Mesendoderm (in vitro differentiated cells): ENCODE data around the gene WDR64.

ENCODE experiments used
- DNase-seq: peaks from one replicate; pipeline ENCODE4 v3.0.0; 2013
- H2AK5ac ChIP-seq: 2 replicates; pipeline ENCODE4 v1.6.1; 2013; ENCODE audit warnings: low read length, inconsistent platforms
- H2BK120ac ChIP-seq: 2 replicates; pipeline ENCODE4 v1.6.1; 2013; ENCODE audit warnings: low read depth, mild to moderate bottlenecking, low read length, moderate library complexity, mixed read lengths
- H2BK15ac ChIP-seq: replicated peaks from 2 replicates; pipeline ENCODE4 v1.6.1; 2013; ENCODE audit warnings: low read depth, mild to moderate bottlenecking, moderate library complexity
- H2BK5ac ChIP-seq: 2 replicates; pipeline ENCODE4 v1.6.1; 2013; ENCODE audit warnings: low read length, inconsistent platforms
- H3K18ac ChIP-seq: 2 replicates; pipeline ENCODE4 v1.6.1; 2013; ENCODE audit warnings: mild to moderate bottlenecking, low read length, mixed read lengths
- H3K23ac ChIP-seq: one replicate; pipeline ENCODE4 v1.6.1; 2013; ENCODE audit warnings: low read length
- H3K27ac ChIP-seq: 2 replicates; pipeline ENCODE4 v1.5.1; 2013; ENCODE audit warnings: low read depth, mild to moderate bottlenecking, inconsistent platforms, low read length, moderate library complexity
- H3K27me3 ChIP-seq: 2 replicates; pipeline ENCODE4 v1.6.1; 2013; ENCODE audit warnings: low read length, control low read depth, mild to moderate bottlenecking, inconsistent platforms; ENCODE audit not compliant: insufficient read depth, poor library complexity
- H3K36me3 ChIP-seq: 2 replicates; pipeline ENCODE4 v1.6.1; 2013; ENCODE audit warnings: low read length, inconsistent platforms; ENCODE audit not compliant: control insufficient read depth, insufficient read depth
- H3K4ac ChIP-seq: one replicate; pipeline ENCODE4 v1.6.1; 2013; ENCODE audit warnings: low read depth, mild to moderate bottlenecking, low read length, moderate library complexity
- H3K4me1 ChIP-seq: 2 replicates; pipeline ENCODE4 v1.6.1; 2013; ENCODE audit warnings: low read depth, low read length, inconsistent platforms; ENCODE audit not compliant: control insufficient read depth
- H3K4me2 ChIP-seq: 2 replicates; pipeline ENCODE4 v1.6.1; 2013; ENCODE audit warnings: low read length
- H3K4me3 ChIP-seq: 2 replicates; pipeline ENCODE4 v1.5.1; 2013; ENCODE audit warnings: mild to moderate bottlenecking, low read length
- H3K56ac ChIP-seq: one replicate; pipeline ENCODE4 v1.6.1; 2013; ENCODE audit warnings: low read length
- H3K79me1 ChIP-seq: 2 replicates; pipeline ENCODE4 v1.6.1; 2013; ENCODE audit warnings: low read length, inconsistent platforms
- H3K79me2 ChIP-seq: 2 replicates; pipeline ENCODE4 v1.6.1; 2013; ENCODE audit warnings: mild to moderate bottlenecking, low read length; ENCODE audit not compliant: control insufficient read depth, insufficient read depth
- H3K9ac ChIP-seq: 2 replicates; pipeline ENCODE4 v1.6.1; 2013; ENCODE audit warnings: low read length, inconsistent platforms
- H4K5ac ChIP-seq: one replicate; pipeline ENCODE4 v1.6.1; 2013; ENCODE audit warnings: low read length
- H4K8ac ChIP-seq: one replicate; pipeline ENCODE4 v1.6.1; 2013; ENCODE audit warnings: low read depth, mild to moderate bottlenecking, control low read depth, low read length, moderate library complexity
- WGBS: extraction: QIAGEN DNeasy Blood & Tissue Kit; methylation state at CpG from one replicate; pipeline ENCODE4 v1.1.7; 2013; ENCODE audit warnings: low lambda C conversion rate, missing lambda C conversion rate; ENCODE audit not compliant: insufficient coverage; ENCODE audit errors: extremely low coverage; 5-methylcytosine and 5-hydroxymethylcytosine counted together

WDR64 gene

DNA sequence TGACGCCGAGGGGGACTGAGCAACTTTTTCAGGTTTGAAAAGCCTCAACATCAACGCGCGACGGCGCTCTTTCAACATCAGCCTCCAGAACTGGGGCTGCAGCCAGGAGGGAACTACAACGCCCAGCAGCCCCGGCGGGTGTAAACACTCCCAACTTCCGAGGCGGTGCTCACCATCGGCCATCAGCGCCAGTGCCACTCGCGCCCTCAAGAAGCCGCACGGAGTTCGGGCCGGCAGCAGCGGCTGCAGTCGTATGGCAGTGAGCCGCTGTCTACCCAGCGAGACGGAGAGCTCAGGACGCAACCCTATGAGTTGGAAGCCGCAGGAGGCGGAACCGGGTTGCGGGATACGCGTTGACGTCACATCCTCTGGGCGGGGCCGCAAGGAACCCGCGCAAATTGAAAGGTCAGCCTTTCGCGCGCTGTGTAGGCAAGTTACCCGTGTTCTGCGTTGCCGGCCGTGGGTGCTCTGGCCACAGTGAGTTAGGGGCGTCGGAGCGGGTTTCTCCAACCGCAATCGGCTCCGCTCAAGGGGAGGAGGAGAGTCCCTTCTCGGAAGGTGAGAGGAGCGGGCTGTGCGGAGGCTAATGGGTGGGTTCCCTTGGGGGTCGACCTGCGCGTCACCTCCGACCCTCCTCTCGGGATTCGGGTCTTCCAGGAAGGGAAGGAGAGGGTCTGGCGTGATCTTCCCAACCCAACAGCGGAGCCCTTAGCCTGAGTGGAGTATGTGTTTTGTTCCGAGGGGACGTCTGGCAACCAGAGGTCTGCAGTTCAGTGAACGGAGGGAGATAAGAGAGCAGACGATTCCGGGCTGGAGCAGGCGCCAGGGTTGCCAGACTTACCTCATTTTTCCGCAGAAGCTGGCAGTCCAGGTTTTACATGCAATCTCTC lies 196.0 kb downstream of the WDR64 start, which contains the start of gene EXO1:
Gene EXO1 (plus strand): TSS at position 409 of the 890 bp plus-strand sequence. CDS start 2,222 bp downstream, outside the sequence.
- H3K36me3 ChIP-seq: peaks cover 2% of the 10 kb centered on the region

DNA sequence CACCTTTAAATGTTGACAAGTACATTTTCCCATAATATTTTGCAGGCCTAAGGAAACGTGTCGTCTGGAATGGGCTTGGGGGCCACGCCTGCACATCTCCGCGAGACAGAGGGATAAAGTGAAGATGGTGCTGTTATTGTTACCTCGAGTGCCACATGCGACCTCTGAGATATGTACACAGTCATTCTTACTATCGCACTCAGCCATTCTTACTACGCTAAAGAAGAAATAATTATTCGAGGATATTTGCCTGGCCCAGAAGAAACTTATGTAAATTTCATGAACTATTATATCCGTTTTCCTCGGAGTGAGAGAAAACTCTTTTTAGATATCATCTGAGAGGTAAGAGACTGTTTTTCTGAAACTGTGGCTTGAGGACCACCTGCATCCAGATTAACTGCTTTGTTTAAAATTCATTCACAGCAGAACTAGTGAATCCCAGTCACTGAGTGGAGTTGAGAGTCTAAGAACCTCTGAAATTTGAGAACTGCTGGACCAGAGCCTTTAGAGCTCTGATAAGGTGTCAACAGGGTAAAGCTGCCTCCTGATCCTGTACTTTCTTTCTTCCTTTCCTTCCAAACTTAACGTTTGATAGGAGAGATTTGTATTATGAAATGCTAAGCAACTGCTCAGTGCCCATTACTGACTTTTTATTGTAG lies 196.7 kb downstream of the WDR64 start:
- Histone ChIP-seq H4K5ac (no peak overlapping the region), H3K4me3 (peak overlapping the region; percentile 75), H3K36me3 (peaks cover 3% of the 10 kb centered on the region), H3K23ac (no peak overlapping the region), H3K79me2 (peaks cover 14% of the 10 kb centered on the region), H2BK15ac (no peak overlapping the region), H3K79me1 (peaks cover 2% of the 10 kb centered on the region), H4K8ac (no peak overlapping the region), H3K27me3 (no peaks in the 10 kb centered on the region), H3K9ac (peak overlapping the region; percentile 82), H3K4me1 (no peaks in the 10 kb centered on the region), H3K4ac (no peak overlapping the region), H2BK120ac (no peak overlapping the region), H2AK5ac (no peak overlapping the region), H2BK5ac (no peak overlapping the region), H3K18ac (no peak overlapping the region), H3K27ac (no peak overlapping the region), H3K56ac (peak overlapping the region; percentile 97), H3K4me2 (peak overlapping the region; percentile 77)
- no CpG with 5 or more reads among the region's 13 CpGs for WGBS
- DNase-seq: peak; percentile 15

More for the DNA sequence above, 196.0 kb downstream of the WDR64 start, which contains the start of gene EXO1:
- Histone ChIP-seq H3K79me2 (peaks cover 14% of the 10 kb centered on the region), H3K23ac (peak within 1 kb of the TSS; percentile 38), H3K4ac (no peak within 1 kb of the TSS), H3K18ac (peak within 1 kb of the TSS; percentile 11), H3K4me1 (no peaks in the 10 kb centered on the region), H3K79me1 (peaks cover 2% of the 10 kb centered on the region), H2BK5ac (peak within 1 kb of the TSS; percentile 89), H2BK15ac (no peak within 1 kb of the TSS), H3K4me3 (peak within 1 kb of the TSS; percentile 75), H3K4me2 (peak within 1 kb of the TSS; percentile 77), H2BK120ac (no peak within 1 kb of the TSS), H4K8ac (no peak within 1 kb of the TSS), H3K27me3 (no peaks in the 10 kb centered on the region), H2AK5ac (no peak within 1 kb of the TSS), H4K5ac (peak within 1 kb of the TSS; percentile 1), H3K27ac (peak within 1 kb of the TSS; percentile 68), H3K56ac (peak within 1 kb of the TSS; percentile 97), H3K9ac (peak within 1 kb of the TSS; percentile 82)
- peak; percentile 97 for DNase-seq
- no CpG with 5 or more reads among the region's 68 CpGs for WGBS

DNA sequence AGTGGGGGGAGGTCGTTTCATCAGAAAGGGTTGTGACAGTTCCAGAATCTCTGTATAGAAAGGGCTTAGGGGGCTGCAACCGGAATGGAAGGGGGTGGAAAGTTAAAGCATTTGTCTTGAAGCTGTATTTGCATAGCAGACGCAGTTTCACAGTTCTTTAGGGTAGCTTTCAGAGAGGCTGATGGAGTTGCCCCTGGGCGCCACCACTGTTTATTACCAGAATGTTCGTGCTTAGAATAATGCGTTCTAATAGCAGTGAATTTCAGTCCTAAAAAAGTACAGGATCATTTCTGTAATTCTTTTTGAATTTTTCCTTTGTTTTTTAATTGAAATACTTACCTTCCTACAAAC lies 197.2 kb downstream of the WDR64 start:
- no peak overlapping the region for H2AK5ac ChIP-seq
- peak overlapping the region; percentile 82 for H3K9ac ChIP-seq
- H3K36me3 ChIP-seq: peaks cover 4% of the 10 kb centered on the region
- H3K18ac ChIP-seq: no peak overlapping the region
- peak overlapping the region; percentile 77 for H3K4me2 ChIP-seq
- no peak overlapping the region for H2BK15ac ChIP-seq
- H2BK5ac ChIP-seq: no peak overlapping the region
- H3K79me1 ChIP-seq: peaks cover 2% of the 10 kb centered on the region
- H2BK120ac ChIP-seq: no peak overlapping the region
- no peak overlapping the region for H3K23ac ChIP-seq
- no peaks in the 10 kb centered on the region for H3K4me1 ChIP-seq
- no peak overlapping the region for H4K5ac ChIP-seq
- WGBS: no CpG with 5 or more reads among the region's 6 CpGs
- no peaks in the 10 kb centered on the region for H3K27me3 ChIP-seq
- no peak overlapping the region for H3K27ac ChIP-seq
- H4K8ac ChIP-seq: no peak overlapping the region
- DNase-seq: peak; percentile 24
- no peak overlapping the region for H3K4ac ChIP-seq
- H3K56ac ChIP-seq: no peak overlapping the region
- peaks cover 14% of the 10 kb centered on the region for H3K79me2 ChIP-seq
- no peak overlapping the region for H3K4me3 ChIP-seq
